HG02678 (cell line): ENCODE data around the gene EFHC2.
"Not testable (repeated sequence)": the region's sequence is repeated elsewhere in the genome, so short reads cannot be mapped to it uniquely, and the experiment has no call there.

ENCODE experiments used
- ATAC-seq: cut with Tn5 transposase; IDR thresholded peaks from one replicate; pipeline ENCODE4 v1.9.1; 2021; ENCODE audit warnings: mild to moderate bottlenecking, moderate library complexity; ENCODE audit not compliant: unreplicated experiment

Gene EFHC2

GRCh38 chrX:44299177-44299576, 44.3 kb downstream of the EFHC2 start:
- no peak for ATAC-seq

- no peak for ATAC-seq
These were observed 51.9 kb downstream of the EFHC2 start for GRCh38 chrX:44291468-44292092.

- no peak for ATAC-seq
These were observed 52.8 kb downstream of the EFHC2 start for GRCh38 chrX:44290718-44291117.

- ATAC-seq: no peak
These were observed 60.7 kb downstream of the EFHC2 start for GRCh38 chrX:44282753-44283152.

GRCh38 chrX:44280116-44280515, 63.4 kb downstream of the EFHC2 start:
- ATAC-seq: no peak

- ATAC-seq: no peak
These were observed 69.4 kb downstream of the EFHC2 start for GRCh38 chrX:44274096-44274495.

- no peak for ATAC-seq
These were observed 75.6 kb downstream of the EFHC2 start for GRCh38 chrX:44267861-44268260.

- ATAC-seq: no peak
These were observed 76.4 kb downstream of the EFHC2 start for GRCh38 chrX:44267116-44267515.

- no peak for ATAC-seq
These were observed 77.9 kb downstream of the EFHC2 start for GRCh38 chrX:44265559-44265958.

GRCh38 chrX:44264936-44265335, 78.5 kb downstream of the EFHC2 start:
- no peak for ATAC-seq

- no peak for ATAC-seq
These were observed 82.2 kb downstream of the EFHC2 start for GRCh38 chrX:44261286-44261685.

GRCh38 chrX:44260609-44261008, 82.9 kb downstream of the EFHC2 start:
- no peak for ATAC-seq

- ATAC-seq: not testable (repeated sequence)
These were observed 87.7 kb downstream of the EFHC2 start for GRCh38 chrX:44255742-44256141.

- ATAC-seq: peak; percentile 21
These were observed 89.9 kb downstream of the EFHC2 start for GRCh38 chrX:44253575-44253942.

- ATAC-seq: peak; percentile 93
These were observed 90.5 kb downstream of the EFHC2 start for GRCh38 chrX:44252688-44253574.

- ATAC-seq: no peak
These were observed 96.0 kb downstream of the EFHC2 start for GRCh38 chrX:44247468-44247867.

- ATAC-seq: no peak
These were observed 96.6 kb downstream of the EFHC2 start for GRCh38 chrX:44246826-44247225.

GRCh38 chrX:44245733-44246132, 97.7 kb downstream of the EFHC2 start:
- no peak for ATAC-seq

GRCh38 chrX:44244008-44244407, 99.5 kb downstream of the EFHC2 start:
- ATAC-seq: no peak

GRCh38 chrX:44241546-44241945, 101.9 kb downstream of the EFHC2 start:
- ATAC-seq: no peak

GRCh38 chrX:44240036-44240435, 103.4 kb downstream of the EFHC2 start:
- no peak for ATAC-seq

- ATAC-seq: no peak
These were observed 104.4 kb downstream of the EFHC2 start for GRCh38 chrX:44239036-44239435.
